Measurements from ENCODE around the gene EDC4.

DNA sequence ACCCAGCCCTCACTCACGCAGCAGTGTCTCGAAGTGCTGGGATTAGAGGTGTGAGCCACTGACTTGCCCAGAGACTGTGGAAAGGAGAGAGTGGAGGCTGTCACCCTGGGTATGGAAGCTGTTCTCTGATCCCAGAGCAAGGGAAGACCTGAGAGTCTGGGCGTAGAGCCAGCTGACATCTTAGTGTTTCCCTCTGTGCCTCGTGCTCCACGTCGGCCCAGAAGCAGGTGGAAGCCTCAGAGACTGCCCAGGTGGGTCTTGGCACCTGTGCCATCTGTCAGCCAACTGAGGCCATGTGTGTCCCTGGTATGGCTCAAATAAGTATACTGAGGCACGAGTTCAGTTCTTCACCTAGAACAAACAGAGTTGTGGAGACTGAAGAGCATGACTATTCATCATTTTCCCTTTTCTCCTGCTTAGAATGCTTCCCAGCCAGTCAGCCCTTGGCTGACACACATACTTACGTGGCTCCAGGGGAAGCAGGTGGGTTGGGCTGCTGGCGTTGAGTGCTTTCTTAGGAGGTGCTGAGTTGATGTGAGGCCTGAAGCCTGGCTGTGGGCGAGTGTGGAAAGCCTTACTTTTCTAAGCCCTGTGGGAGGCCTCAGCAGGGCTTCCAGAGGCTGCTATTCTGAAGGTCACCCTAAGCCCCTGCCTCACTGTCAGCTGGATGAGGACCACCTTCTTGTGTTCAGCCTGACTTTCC lies 50.7 kb downstream of the EDC4 start:
- TF ChIP-seq CTCF (IDR thresholded peaks at IDR 0.05; ENCODE audit: insufficient read depth, low read length, poor library complexity, severe bottlenecking) (no peak), EZH2phosphoT487 (conservative IDR thresholded peaks at IDR 0.05; ENCODE audit: low read length) (no peak)

Data from SU-DHL-6 (cell line).